GM21447 (cell line): Measurements from ENCODE around the gene GCSH.
A peak's percentile ranks its signal among the peaks of the same experiment; 100 is the strongest.

Experiments
- ATAC-seq: cut with Tn5 transposase; IDR thresholded peaks from one replicate; pipeline ENCODE4 v1.9.1; 2021; ENCODE audit not compliant: unreplicated experiment

Gene GCSH

GRCh38 chr16:81053761-81054160 lies 42.4 kb downstream of the GCSH start:
- no peak for ATAC-seq

- no peak for ATAC-seq
Observed at GRCh38 chr16:81042821-81043220, 53.4 kb downstream of the GCSH start.

- ATAC-seq = no peak
Observed at GRCh38 chr16:81041696-81042095, 54.5 kb downstream of the GCSH start.

- no peak for ATAC-seq
Observed at GRCh38 chr16:81040842-81041241, 55.4 kb downstream of the GCSH start.

GRCh38 chr16:81040131-81040530 lies 56.1 kb downstream of the GCSH start:
- ATAC-seq = no peak

- ATAC-seq = no peak
Observed at GRCh38 chr16:81036751-81037350, 59.3 kb downstream of the GCSH start.

- ATAC-seq = peak; percentile 56
Observed at GRCh38 chr16:81035975-81036750, 60.0 kb downstream of the GCSH start.

GRCh38 chr16:81035398-81035974 lies 60.7 kb downstream of the GCSH start, which contains the start of gene ATMIN:
Gene ATMIN (plus strand): TSS chr16:81035842. CDS start chr16:81035871, 29 bp downstream.
- ATAC-seq = peak; percentile 76
